Liver (tissue), 9 donors: Measurements from ENCODE around the gene CHRM1. TPM values are rescaled to one million over a fixed set of nuclear protein-coding genes. Genes with fewer than 3 reads are reported as not detected.

ENCODE experiments used
- DNase-seq: peaks from one replicate; pipeline ENCODE4 v3.0.0-alpha.2; 2017; ENCODE audit warnings: low spot score
- H3K27ac ChIP-seq, 2 donors: one replicate each; pipeline ENCODE4 v1.7.0; 2013; ENCODE audit warnings: inconsistent platforms in 2 of 2, low read length in 2 of 2, control low read depth in 1 of 2, low read depth in 1 of 2, mild to moderate bottlenecking in 1 of 2
- H3K27me3 ChIP-seq, 4 donors: one replicate each; pipeline versions ENCODE4 v1.6.1 to v1.7.0; 2013; ENCODE audit warnings: low read length in 3 of 4, inconsistent platforms in 1 of 4, mild to moderate bottlenecking in 1 of 4, moderate library complexity in 1 of 4; ENCODE audit not compliant: control insufficient read depth in 4 of 4, insufficient read depth in 4 of 4
- H3K36me3 ChIP-seq, 4 donors: one replicate each; pipeline versions ENCODE4 v1.6.1 to v1.7.0; 2013; ENCODE audit warnings: low read length in 3 of 4, mild to moderate bottlenecking in 3 of 4, low read depth in 1 of 4, moderate library complexity in 1 of 4; ENCODE audit not compliant: control insufficient read depth in 4 of 4, insufficient read depth in 3 of 4
- H3K4me1 ChIP-seq, 4 donors: one replicate each; pipeline versions ENCODE4 v1.6.1 to v1.7.0; 2013; ENCODE audit warnings: low read length in 3 of 4, mild to moderate bottlenecking in 3 of 4, moderate library complexity in 1 of 4; ENCODE audit not compliant: control insufficient read depth in 4 of 4, insufficient read depth in 4 of 4
- H3K4me3 ChIP-seq, 3 donors: one replicate each; pipeline versions ENCODE4 v1.6.1 to v1.7.0; 2013; ENCODE audit warnings: low read length in 3 of 3, control low read depth in 1 of 3, low read depth in 1 of 3, mild to moderate bottlenecking in 1 of 3
- H3K9ac ChIP-seq, 2 donors: one replicate each; pipeline ENCODE4 v1.7.0; 2013; ENCODE audit warnings: low read length in 2 of 2, mild to moderate bottlenecking in 2 of 2, moderate library complexity in 2 of 2, control low read depth in 1 of 2, low read depth in 1 of 2
- H3K9me3 ChIP-seq, 4 donors: one replicate each; pipeline versions ENCODE4 v1.6.1 to v1.7.0; 2013; ENCODE audit warnings: low read length in 3 of 4; ENCODE audit not compliant: control insufficient read depth in 4 of 4
- CTCF ChIP-seq: fragments of 150-350 bp; IDR thresholded peaks from 2 replicates; pipeline ENCODE4 v1.5.1; 2017; ENCODE audit warnings: improper control_type of control experiment, low read depth, low read length; ENCODE audit not compliant: missing input control
- EGR1 ChIP-seq, 2 donors: IDR thresholded peaks; 2 replicates each; pipeline ENCODE4 v1.6.1; 2016 to 2018; ENCODE audit warnings: antibody characterized with exemption in 2 of 2, low read depth in 2 of 2
- FOXA1 ChIP-seq: IDR thresholded peaks from 2 replicates; pipeline ENCODE4 v1.6.1; 2016; ENCODE audit warnings: antibody characterized with exemption
- FOXA2 ChIP-seq: IDR thresholded peaks from 2 replicates; pipeline ENCODE4 v1.6.1; 2016; ENCODE audit warnings: antibody characterized with exemption
- GABPA ChIP-seq, 2 donors: IDR thresholded peaks in 1 of 2; conservative IDR thresholded peaks in 1 of 2; 2 replicates each; pipeline ENCODE4 v1.6.1; 2016; ENCODE audit warnings: antibody characterized with exemption in 2 of 2, mild to moderate bottlenecking in 1 of 2, moderate library complexity in 1 of 2
- HNF4A ChIP-seq, 2 donors: conservative IDR thresholded peaks; 2 replicates each; pipeline ENCODE4 v1.6.1; 2016; ENCODE audit warnings: antibody characterized with exemption in 2 of 2, mild to moderate bottlenecking in 2 of 2
- HNF4G ChIP-seq: IDR thresholded peaks from 2 replicates; pipeline ENCODE4 v1.6.1; 2016; ENCODE audit warnings: antibody characterized with exemption
- JUND ChIP-seq, 2 donors: IDR thresholded peaks; 2 replicates each; pipeline ENCODE4 v1.6.1; 2016; ENCODE audit warnings: antibody characterized with exemption in 2 of 2
- NR2F2 ChIP-seq: IDR thresholded peaks from 2 replicates; pipeline ENCODE4 v1.6.1; 2016; ENCODE audit warnings: antibody characterized with exemption
- RAD21 ChIP-seq, 2 donors: IDR thresholded peaks; 2 replicates each; pipeline ENCODE4 v1.6.1; 2016; ENCODE audit warnings: antibody characterized with exemption in 2 of 2, mild to moderate bottlenecking in 2 of 2
- REST ChIP-seq: IDR thresholded peaks from 2 replicates; pipeline ENCODE4 v1.6.1; 2016; ENCODE audit warnings: antibody characterized with exemption, mild to moderate bottlenecking
- RXRA ChIP-seq, 2 donors: IDR thresholded peaks; 2 replicates each; pipeline ENCODE4 v1.6.1; 2017 to 2018; ENCODE audit warnings: antibody characterized with exemption in 2 of 2, mild to moderate bottlenecking in 1 of 2
- SP1 ChIP-seq: IDR thresholded peaks from 2 replicates; pipeline ENCODE4 v1.6.1; 2018; ENCODE audit warnings: antibody characterized with exemption, mild to moderate bottlenecking
- TAF1 ChIP-seq: conservative IDR thresholded peaks from 2 replicates; pipeline ENCODE4 v1.6.1; 2016; ENCODE audit warnings: antibody characterized with exemption, mild to moderate bottlenecking
- YY1 ChIP-seq: IDR thresholded peaks from 2 replicates; pipeline ENCODE4 v1.6.1; 2016; ENCODE audit warnings: antibody characterized with exemption, mild to moderate bottlenecking
- ZBTB33 ChIP-seq: IDR thresholded peaks from 2 replicates; pipeline ENCODE4 v1.6.1; 2016; ENCODE audit warnings: antibody characterized with exemption
- WGBS: extraction: QIAGEN DNeasy Blood & Tissue Kit; methylation state at CpG from one replicate; pipeline ENCODE4 v1.1.7; 2013; 5-methylcytosine and 5-hydroxymethylcytosine counted together
- polyA plus RNA-seq, 2 donors: library from polyadenylated mRNA; stranded (reverse) in 1 of 2; unstranded in 1 of 2; fragments of 200-250 nt in 1 of 2; fragments of >200 nt in 1 of 2; fragmentation: Nextera tagmentation in 1 of 2; extraction: Ambion mirVana in 1 of 2; gene quantifications; one replicate each; pipeline versions ENCODE4 v1.2.1 to v1.2.3, GENCODE V29; 2013 to 2015
- total RNA-seq, 2 donors: library from RNA; depleted of rRNA; stranded (reverse); fragments of >200 nt; gene quantifications; one replicate each; pipeline ENCODE4 v1.2.3, GENCODE V29; 2014
- TF ChIP-seq, protein P1 (sequence below): IDR thresholded peaks from 2 replicates; pipeline ENCODE4 v1.6.1; 2016; ENCODE audit warnings: antibody characterized with exemption
- TF ChIP-seq, protein P2 (sequence below): IDR thresholded peaks from 2 replicates; pipeline ENCODE4 v1.6.1; 2016; ENCODE audit warnings: antibody characterized with exemption
- donor health status: healthy.
- donor health status: healthy.
- donor health status: healthy.
- donor health status: healthy.
- donor health status: healthy.

CHRM1 gene
- total and polyA plus RNA-seq, 4 donors: not detected

DNA sequence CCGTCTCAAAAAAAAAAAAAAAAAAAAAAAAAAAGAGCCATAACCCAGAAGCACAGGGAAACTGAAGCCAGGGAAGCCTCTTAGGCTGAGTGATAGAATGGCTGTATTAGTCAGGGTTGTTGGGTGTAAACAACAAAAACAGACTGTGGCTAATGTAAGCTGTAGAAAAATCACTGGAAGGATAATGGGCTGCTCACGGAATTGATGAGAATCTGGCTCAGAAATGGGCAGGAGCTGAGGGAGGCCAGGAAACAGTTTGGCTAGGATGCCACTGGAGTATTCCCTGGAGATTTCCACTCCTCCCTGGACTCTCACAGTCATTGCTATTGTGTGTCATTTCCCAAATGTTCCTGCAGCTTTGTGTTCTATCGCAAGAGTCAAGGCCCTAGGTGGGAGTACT, 41.2 kb upstream of the CHRM1 start:
- TF ChIP-seq HNF4G: no peak
- no peak for TF ChIP-seq JUND (IDR thresholded peaks at IDR 0.05)
- TF ChIP-seq CTCF: no peak
- Histone ChIP-seq H3K9ac (no peak overlapping the region), H3K4me3 (no peak overlapping the region), H3K4me1 (no peaks in the 10 kb centered on the region), H3K27ac (no peak overlapping the region), H3K9me3 (no peaks in the 10 kb centered on the region), H3K27me3 (peaks cover 0 to 4% (median 0%) of the 10 kb centered on the region in 4 donors), H3K36me3 (no peaks in the 10 kb centered on the region)
- WGBS: 86% methylated on average over 3 of the region's 3 CpGs
- no peak for DNase-seq

DNA sequence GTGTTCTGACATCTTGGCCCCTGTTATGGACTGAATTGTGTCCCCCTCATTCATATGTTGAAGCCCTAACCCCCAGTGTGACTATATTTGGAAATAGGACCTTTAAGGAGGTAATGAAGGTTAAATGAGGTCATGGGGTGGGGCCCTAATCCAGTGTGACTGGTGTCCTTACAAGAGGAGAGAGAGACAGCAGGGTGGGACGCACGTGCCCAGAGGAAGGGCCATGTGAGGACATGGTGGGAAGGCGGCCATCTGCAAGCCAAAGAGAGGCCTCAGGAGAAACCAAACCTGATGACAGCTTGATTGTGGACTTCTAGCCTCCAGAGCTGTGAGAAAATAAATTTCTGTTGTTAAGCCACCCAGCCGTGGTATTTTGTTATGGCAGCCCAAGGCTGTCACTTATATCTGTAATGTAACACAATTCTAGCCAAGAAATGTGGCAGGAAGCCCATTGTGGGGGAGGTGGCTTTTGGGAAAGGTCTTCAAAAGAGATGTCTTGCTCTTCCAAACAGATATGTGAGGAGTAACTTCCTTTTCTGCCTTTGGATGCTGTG, 39.9 kb upstream of the CHRM1 start:
- Histone ChIP-seq H3K9me3 (no peaks in the 10 kb centered on the region), H3K4me3 (no peak overlapping the region), H3K4me1 (no peaks in the 10 kb centered on the region), H3K27ac (no peak overlapping the region), H3K36me3 (no peaks in the 10 kb centered on the region), H3K27me3 (no peaks in the 10 kb centered on the region), H3K9ac (no peak overlapping the region)
- TF ChIP-seq YY1: no peak
- no peak for TF ChIP-seq NR2F2
- TF ChIP-seq JUND (IDR thresholded peaks at IDR 0.05): no peak
- TF ChIP-seq EGR1 (IDR thresholded peaks at IDR 0.05; ENCODE audit: low read depth in 2 of 2): no peak
- no peak for TF ChIP-seq CTCF
- TF ChIP-seq RXRA (IDR thresholded peaks at IDR 0.05): no peak
- TF ChIP-seq, protein P1, sequence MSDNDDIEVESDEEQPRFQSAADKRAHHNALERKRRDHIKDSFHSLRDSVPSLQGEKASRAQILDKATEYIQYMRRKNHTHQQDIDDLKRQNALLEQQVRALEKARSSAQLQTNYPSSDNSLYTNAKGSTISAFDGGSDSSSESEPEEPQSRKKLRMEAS: no peak
- TF ChIP-seq SP1: no peak
- TF ChIP-seq, protein P2, sequence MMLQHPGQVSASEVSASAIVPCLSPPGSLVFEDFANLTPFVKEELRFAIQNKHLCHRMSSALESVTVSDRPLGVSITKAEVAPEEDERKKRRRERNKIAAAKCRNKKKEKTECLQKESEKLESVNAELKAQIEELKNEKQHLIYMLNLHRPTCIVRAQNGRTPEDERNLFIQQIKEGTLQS: no peak
- no peak for TF ChIP-seq RAD21 (IDR thresholded peaks at IDR 0.05)
- no peak for TF ChIP-seq TAF1
- no peak for TF ChIP-seq GABPA (IDR thresholded peaks at IDR 0.05 in 1 of 2, conservative IDR thresholded peaks at IDR 0.05 in 1 of 2)
- no peak for TF ChIP-seq HNF4A (conservative IDR thresholded peaks at IDR 0.05)
- no peak for TF ChIP-seq HNF4G
- no peak for TF ChIP-seq REST
- no peak for TF ChIP-seq FOXA2
- TF ChIP-seq FOXA1: no peak
- no peak for TF ChIP-seq ZBTB33
- no peak for DNase-seq
- WGBS: 89% methylated on average over 4 of the region's 4 CpGs
